Vagina (tissue), 2 donors: ENCODE measurements around the gene PAXX.

ENCODE experiments used
- POLR2A ChIP-seq, 2 donors: fragments of 450-650 bp; IDR thresholded peaks; one replicate each; pipeline ENCODE4 v1.6.1; 2017; ENCODE audit warnings: antibody characterized with exemption in 2 of 2, mild to moderate bottlenecking in 2 of 2, moderate library complexity in 2 of 2
- POLR2AphosphoS5 ChIP-seq, 2 donors: sonication (generic); formaldehyde crosslinking; IDR thresholded peaks; one replicate each; pipeline ENCODE4 v1.9.0; 2017; ENCODE audit warnings: antibody characterized with exemption in 2 of 2, mild to moderate bottlenecking in 2 of 2, low read depth in 1 of 2; ENCODE audit not compliant: insufficient read depth in 1 of 2
- TF ChIP-seq, protein P1 (sequence below), 3 experiments: fragments of 450-650 bp in 2 of 3; fragments of 200-600 bp in 1 of 3; sonication (generic) in 1 of 3; IDR thresholded peaks; one replicate each; pipeline ENCODE4 v1.5.1; 2017 to 2019; ENCODE audit warnings: antibody characterized with exemption in 3 of 3, mild to moderate bottlenecking in 2 of 3, moderate library complexity in 2 of 3

DNA sequence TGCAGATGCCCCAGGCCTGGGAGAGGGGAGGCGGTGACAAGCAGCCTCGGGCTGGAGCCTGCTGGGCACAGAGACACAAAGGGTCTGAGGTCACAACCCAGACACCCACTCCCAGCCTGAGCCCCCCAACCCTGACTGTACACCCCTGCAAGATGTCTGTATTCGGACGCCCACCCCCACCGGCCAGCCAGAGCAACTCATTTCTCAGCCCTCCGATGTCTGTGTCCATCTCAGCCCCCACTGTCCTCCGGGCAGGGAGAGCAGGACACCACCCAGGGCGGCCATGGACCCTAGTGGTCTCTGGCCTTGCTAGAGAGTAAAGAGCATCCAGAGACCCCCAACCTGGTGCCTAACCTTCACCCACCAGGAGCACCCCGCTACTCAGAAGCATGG, 36.3 kb upstream of the PAXX start:
- TF ChIP-seq POLR2A (IDR thresholded peaks at IDR 0.05), result no peak
- TF ChIP-seq, protein P1, sequence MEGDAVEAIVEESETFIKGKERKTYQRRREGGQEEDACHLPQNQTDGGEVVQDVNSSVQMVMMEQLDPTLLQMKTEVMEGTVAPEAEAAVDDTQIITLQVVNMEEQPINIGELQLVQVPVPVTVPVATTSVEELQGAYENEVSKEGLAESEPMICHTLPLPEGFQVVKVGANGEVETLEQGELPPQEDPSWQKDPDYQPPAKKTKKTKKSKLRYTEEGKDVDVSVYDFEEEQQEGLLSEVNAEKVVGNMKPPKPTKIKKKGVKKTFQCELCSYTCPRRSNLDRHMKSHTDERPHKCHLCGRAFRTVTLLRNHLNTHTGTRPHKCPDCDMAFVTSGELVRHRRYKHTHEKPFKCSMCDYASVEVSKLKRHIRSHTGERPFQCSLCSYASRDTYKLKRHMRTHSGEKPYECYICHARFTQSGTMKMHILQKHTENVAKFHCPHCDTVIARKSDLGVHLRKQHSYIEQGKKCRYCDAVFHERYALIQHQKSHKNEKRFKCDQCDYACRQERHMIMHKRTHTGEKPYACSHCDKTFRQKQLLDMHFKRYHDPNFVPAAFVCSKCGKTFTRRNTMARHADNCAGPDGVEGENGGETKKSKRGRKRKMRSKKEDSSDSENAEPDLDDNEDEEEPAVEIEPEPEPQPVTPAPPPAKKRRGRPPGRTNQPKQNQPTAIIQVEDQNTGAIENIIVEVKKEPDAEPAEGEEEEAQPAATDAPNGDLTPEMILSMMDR (IDR thresholded peaks at IDR 0.05), result no peak
- TF ChIP-seq POLR2AphosphoS5 (IDR thresholded peaks at IDR 0.05; ENCODE audit: insufficient read depth in 1 of 2, low read depth in 1 of 2), result no peak
